ENCODE data around the gene BRS3.
A peak's percentile ranks its signal among the peaks of the same experiment; 100 is the strongest.

The BRS3 gene

GRCh38 chrX:136496764-136497555, 9.2 kb downstream of the BRS3 start:
- Histone ChIP-seq H3K9me3 (ENCODE audit: control insufficient read depth, low read length) (no peaks in the 10 kb centered on the region), H3K4me3 (ENCODE audit: low read length) (peak overlapping the region; percentile 33), H3K9ac (ENCODE audit: low read length) (peak overlapping the region; percentile 84), H3K4me1 (ENCODE audit: control insufficient read depth, insufficient read depth, low read length) (no peaks in the 10 kb centered on the region), H3K36me3 (ENCODE audit: control insufficient read depth, insufficient read depth, low read length) (no peaks in the 10 kb centered on the region), H3K27me3 (ENCODE audit: control insufficient read depth, insufficient read depth, low read length) (no peaks in the 10 kb centered on the region)

- Histone ChIP-seq H3K36me3 (ENCODE audit: control insufficient read depth, insufficient read depth, low read length) (no peaks in the 10 kb centered on the region), H3K9ac (ENCODE audit: low read length) (peak within 1 kb of the TSS; percentile 84), H3K9me3 (ENCODE audit: control insufficient read depth, low read length) (no peaks in the 10 kb centered on the region), H3K4me1 (ENCODE audit: control insufficient read depth, insufficient read depth, low read length) (no peaks in the 10 kb centered on the region), H3K27me3 (ENCODE audit: control insufficient read depth, insufficient read depth, low read length) (no peaks in the 10 kb centered on the region), H3K4me3 (ENCODE audit: low read length) (peak within 1 kb of the TSS; percentile 47)
Observed at GRCh38 chrX:136497556-136498052, 9.9 kb downstream of the BRS3 start, which contains the start of gene HTATSF1. TSS of gene HTATSF1 (plus strand) at chrX:136497592. CDS start at chrX:136497685, 93 bp downstream.

- no peak overlapping the region for H3K9ac ChIP-seq (ENCODE audit: low read length)
- H3K36me3 ChIP-seq (ENCODE audit: control insufficient read depth, insufficient read depth, low read length) = no peaks in the 10 kb centered on the region
- H3K4me1 ChIP-seq (ENCODE audit: control insufficient read depth, insufficient read depth, low read length) = no peaks in the 10 kb centered on the region
- H3K9me3 ChIP-seq (ENCODE audit: control insufficient read depth, low read length) = no peaks in the 10 kb centered on the region
- no peaks in the 10 kb centered on the region for H3K27me3 ChIP-seq (ENCODE audit: control insufficient read depth, insufficient read depth, low read length)
- H3K4me3 ChIP-seq (ENCODE audit: low read length) = no peak overlapping the region
Observed at GRCh38 chrX:136519069-136519468, 31.3 kb downstream of the BRS3 start.

- Histone ChIP-seq H3K9ac (ENCODE audit: low read length) (no peak overlapping the region), H3K27me3 (ENCODE audit: control insufficient read depth, insufficient read depth, low read length) (no peaks in the 10 kb centered on the region), H3K36me3 (ENCODE audit: control insufficient read depth, insufficient read depth, low read length) (no peaks in the 10 kb centered on the region), H3K4me1 (ENCODE audit: control insufficient read depth, insufficient read depth, low read length) (peaks cover 10% of the 10 kb centered on the region), H3K9me3 (ENCODE audit: control insufficient read depth, low read length) (no peaks in the 10 kb centered on the region), H3K4me3 (ENCODE audit: low read length) (no peak overlapping the region)
Observed at GRCh38 chrX:136523770-136524169, 36.0 kb downstream of the BRS3 start.

- H3K27me3 ChIP-seq (ENCODE audit: control insufficient read depth, insufficient read depth, low read length) = no peaks in the 10 kb centered on the region
- no peaks in the 10 kb centered on the region for H3K9me3 ChIP-seq (ENCODE audit: control insufficient read depth, low read length)
- H3K36me3 ChIP-seq (ENCODE audit: control insufficient read depth, insufficient read depth, low read length) = no peaks in the 10 kb centered on the region
- H3K4me1 ChIP-seq (ENCODE audit: control insufficient read depth, insufficient read depth, low read length) = peaks cover 11% of the 10 kb centered on the region
- no peak overlapping the region for H3K9ac ChIP-seq (ENCODE audit: low read length)
- H3K4me3 ChIP-seq (ENCODE audit: low read length) = no peak overlapping the region
Observed at GRCh38 chrX:136525738-136526606, 38.2 kb downstream of the BRS3 start.

GRCh38 chrX:136528645-136529315, 41.0 kb downstream of the BRS3 start:
- Histone ChIP-seq H3K9ac (ENCODE audit: low read length) (no peak overlapping the region), H3K4me3 (ENCODE audit: low read length) (no peak overlapping the region), H3K36me3 (ENCODE audit: control insufficient read depth, insufficient read depth, low read length) (no peaks in the 10 kb centered on the region), H3K27me3 (ENCODE audit: control insufficient read depth, insufficient read depth, low read length) (no peaks in the 10 kb centered on the region), H3K9me3 (ENCODE audit: control insufficient read depth, low read length) (no peaks in the 10 kb centered on the region), H3K4me1 (ENCODE audit: control insufficient read depth, insufficient read depth, low read length) (peaks cover 11% of the 10 kb centered on the region)

GRCh38 chrX:136529795-136530194, 42.0 kb downstream of the BRS3 start:
- H3K36me3 ChIP-seq (ENCODE audit: control insufficient read depth, insufficient read depth, low read length) = no peaks in the 10 kb centered on the region
- H3K9ac ChIP-seq (ENCODE audit: low read length) = no peak overlapping the region
- peaks cover 11% of the 10 kb centered on the region for H3K4me1 ChIP-seq (ENCODE audit: control insufficient read depth, insufficient read depth, low read length)
- H3K4me3 ChIP-seq (ENCODE audit: low read length) = no peak overlapping the region
- no peaks in the 10 kb centered on the region for H3K9me3 ChIP-seq (ENCODE audit: control insufficient read depth, low read length)
- H3K27me3 ChIP-seq (ENCODE audit: control insufficient read depth, insufficient read depth, low read length) = no peaks in the 10 kb centered on the region

GRCh38 chrX:136531951-136532350, 44.2 kb downstream of the BRS3 start, which contains the start of gene VGLL1:
TSS of gene VGLL1 (plus strand) at chrX:136532215. CDS start at chrX:136536021, 3,806 bp downstream.
- no peaks in the 10 kb centered on the region for H3K9me3 ChIP-seq (ENCODE audit: control insufficient read depth, low read length)
- no peak within 1 kb of the TSS for H3K9ac ChIP-seq (ENCODE audit: low read length)
- H3K4me1 ChIP-seq (ENCODE audit: control insufficient read depth, insufficient read depth, low read length) = peaks cover 6% of the 10 kb centered on the region
- no peak within 1 kb of the TSS for H3K4me3 ChIP-seq (ENCODE audit: low read length)
- no peaks in the 10 kb centered on the region for H3K36me3 ChIP-seq (ENCODE audit: control insufficient read depth, insufficient read depth, low read length)
- no peaks in the 10 kb centered on the region for H3K27me3 ChIP-seq (ENCODE audit: control insufficient read depth, insufficient read depth, low read length)

GRCh38 chrX:136534131-136534530, 46.4 kb downstream of the BRS3 start:
- H3K9ac ChIP-seq (ENCODE audit: low read length) = no peak overlapping the region
- H3K9me3 ChIP-seq (ENCODE audit: control insufficient read depth, low read length) = no peaks in the 10 kb centered on the region
- no peaks in the 10 kb centered on the region for H3K27me3 ChIP-seq (ENCODE audit: control insufficient read depth, insufficient read depth, low read length)

GRCh38 chrX:136538811-136539210, 51.1 kb downstream of the BRS3 start:
- no peaks in the 10 kb centered on the region for H3K27me3 ChIP-seq (ENCODE audit: control insufficient read depth, insufficient read depth, low read length)
- H3K4me3 ChIP-seq (ENCODE audit: low read length) = no peak overlapping the region
- H3K4me1 ChIP-seq (ENCODE audit: control insufficient read depth, insufficient read depth, low read length) = no peaks in the 10 kb centered on the region
- no peaks in the 10 kb centered on the region for H3K9me3 ChIP-seq (ENCODE audit: control insufficient read depth, low read length)
- no peaks in the 10 kb centered on the region for H3K36me3 ChIP-seq (ENCODE audit: control insufficient read depth, insufficient read depth, low read length)
- no peak overlapping the region for H3K9ac ChIP-seq (ENCODE audit: low read length)

More at GRCh38 chrX:136534131-136534530, 46.4 kb downstream of the BRS3 start:
- Histone ChIP-seq H3K4me3 (ENCODE audit: low read length) (no peak overlapping the region), H3K4me1 (ENCODE audit: control insufficient read depth, insufficient read depth, low read length) (no peaks in the 10 kb centered on the region), H3K36me3 (ENCODE audit: control insufficient read depth, insufficient read depth, low read length) (no peaks in the 10 kb centered on the region)

GRCh38 chrX:136540226-136540625, 52.5 kb downstream of the BRS3 start:
- no peaks in the 10 kb centered on the region for H3K36me3 ChIP-seq (ENCODE audit: control insufficient read depth, insufficient read depth, low read length)
- no peak overlapping the region for H3K4me3 ChIP-seq (ENCODE audit: low read length)
- H3K27me3 ChIP-seq (ENCODE audit: control insufficient read depth, insufficient read depth, low read length) = no peaks in the 10 kb centered on the region
- H3K9me3 ChIP-seq (ENCODE audit: control insufficient read depth, low read length) = no peaks in the 10 kb centered on the region
- no peak overlapping the region for H3K9ac ChIP-seq (ENCODE audit: low read length)
- H3K4me1 ChIP-seq (ENCODE audit: control insufficient read depth, insufficient read depth, low read length) = no peaks in the 10 kb centered on the region

All from mucosa of stomach (tissue), 1 donor.